CD4-positive, CD25-positive, alpha-beta regulatory T cell (primary cell): ENCODE results near the gene TSPOAP1. TPM values are rescaled to one million over a fixed set of nuclear protein-coding genes. Genes with fewer than 3 reads are reported as not detected.

Source experiments
- ATAC-seq, 2 donors: fragments of 150-1000 bp; cut with Tn5 transposase; one replicate each; pipeline ENCODE4 v1.10.0; 2021; ENCODE audit warnings: low read depth in 2 of 2, moderate number of reproducible peaks in 2 of 2, moderate library complexity in 1 of 2
- DNase-seq, 3 donors: peaks; one replicate each; pipeline versions ENCODE4 v3.0.0 to v3.0.0-alpha.2; 2012 to 2022; ENCODE audit warnings: mixed read lengths in 1 of 3
- H3K27ac ChIP-seq: one replicate; pipeline ENCODE4 v1.7.0; 2013; ENCODE audit warnings: mild to moderate bottlenecking, low read length; ENCODE audit not compliant: insufficient read depth, poor library complexity, severe bottlenecking
- H3K27me3 ChIP-seq: one replicate; pipeline ENCODE4 v1.7.0; 2013; ENCODE audit warnings: low read length; ENCODE audit not compliant: control insufficient read depth, insufficient read depth
- H3K36me3 ChIP-seq: one replicate; pipeline ENCODE4 v1.7.0; 2013; ENCODE audit warnings: mild to moderate bottlenecking, low read length, moderate library complexity; ENCODE audit not compliant: control insufficient read depth, insufficient read depth
- H3K4me1 ChIP-seq: 2 replicates; pipeline ENCODE4 v1.7.0; 2013; ENCODE audit warnings: mild to moderate bottlenecking, low read length; ENCODE audit not compliant: insufficient read depth, control insufficient read depth, poor library complexity, severe bottlenecking
- H3K4me3 ChIP-seq: one replicate; pipeline ENCODE4 v1.7.0; 2013; ENCODE audit warnings: low read depth, mild to moderate bottlenecking, low read length, moderate library complexity
- H3K9me3 ChIP-seq, 2 experiments: 1 replicate in 1 of 2; 2 replicates in 1 of 2; pipeline ENCODE4 v1.7.0; 2013; ENCODE audit warnings: low read length in 2 of 2, mild to moderate bottlenecking in 1 of 2, moderate library complexity in 1 of 2; ENCODE audit not compliant: control insufficient read depth in 2 of 2
- H3K27ac Mint-ChIP-seq, 3 donors: one replicate each; pipeline ENCODE4 v1.8.0; 2020 to 2022; ENCODE audit warnings: mild to moderate bottlenecking in 3 of 3, mixed read lengths in 3 of 3, moderate library complexity in 2 of 3
- H3K27me3 Mint-ChIP-seq: one replicate; pipeline ENCODE4 v1.8.0; 2022; ENCODE audit warnings: mild to moderate bottlenecking, mixed read lengths
- H3K36me3 Mint-ChIP-seq: one replicate; pipeline ENCODE4 v1.8.0; 2020; ENCODE audit warnings: mixed read lengths
- H3K4me1 Mint-ChIP-seq, 4 donors: one replicate each; pipeline ENCODE4 v1.8.0; 2020 to 2022; ENCODE audit warnings: mixed read lengths in 4 of 4, mild to moderate bottlenecking in 1 of 4
- H3K4me3 Mint-ChIP-seq, 4 donors: one replicate each; pipeline ENCODE4 v1.8.0; 2020 to 2022; ENCODE audit warnings: mild to moderate bottlenecking in 4 of 4, mixed read lengths in 4 of 4, moderate library complexity in 3 of 4
- H3K9me3 Mint-ChIP-seq, 7 donors: one replicate each; pipeline ENCODE4 v1.8.0; 2020 to 2022; ENCODE audit warnings: mixed read lengths in 7 of 7, mild to moderate bottlenecking in 3 of 7, moderate library complexity in 2 of 7
- polyA plus RNA-seq, 4 donors: library from polyadenylated mRNA; unstranded; fragments of 300-500 nt; fragmentation: Illumina TruSeq; gene quantifications; one replicate each; pipeline ENCODE4 v1.2.3, GENCODE V29; 2021
- total RNA-seq: library from RNA; stranded (reverse); gene quantifications from one replicate; pipeline ENCODE4 v1.2.3, GENCODE V29; 2022

TSPOAP1 gene
- total and polyA plus RNA-seq, 5 donors from 2014 or later, result 0.73 to 47.4 (median 1.0) TPM

DNA sequence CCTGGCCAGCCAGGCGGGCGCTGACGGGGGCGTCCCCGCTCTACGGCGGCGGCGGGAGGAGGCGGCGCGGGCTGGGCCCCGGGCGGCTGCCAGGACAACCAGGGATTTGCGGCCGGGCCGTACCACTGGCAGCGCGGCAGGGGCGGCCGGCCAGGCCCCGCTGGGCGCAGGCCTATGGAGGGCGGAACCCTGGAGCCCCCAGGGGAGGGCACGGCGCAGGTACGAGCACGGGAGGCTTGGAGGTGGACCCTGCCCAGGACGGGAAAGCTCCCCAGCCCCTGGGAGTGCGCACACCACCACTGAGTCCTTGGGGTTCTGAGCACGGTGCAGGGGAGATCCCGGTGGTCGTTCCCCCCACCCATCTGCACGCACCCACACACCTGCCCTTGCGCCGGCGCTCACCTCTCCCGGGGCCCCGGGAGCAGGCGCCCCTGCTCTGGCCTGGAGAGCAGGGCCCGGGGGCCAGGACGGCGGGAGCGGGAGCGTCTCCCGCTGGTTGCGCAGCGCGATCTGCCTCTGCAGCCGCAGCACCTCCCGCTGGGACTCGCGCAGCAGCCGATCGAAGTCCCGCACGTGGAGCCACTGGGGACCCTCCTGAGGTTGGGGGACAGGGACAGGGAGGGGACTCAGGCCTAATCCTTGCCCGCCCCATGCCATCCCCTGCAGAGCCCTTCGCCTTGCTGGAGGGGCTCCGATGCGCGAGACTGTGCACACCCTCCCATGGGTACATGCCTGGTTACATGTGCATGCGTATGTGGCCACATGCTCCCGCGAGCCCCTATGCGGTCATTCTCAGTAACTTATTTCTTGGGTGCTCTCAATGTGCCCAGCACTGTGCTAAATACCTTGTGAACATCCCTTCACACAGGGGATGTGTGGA is 3.9 kb downstream of the TSPOAP1 start:
- peaks cover 49% of the 10 kb centered on the region for H3K4me1 ChIP-seq
- peaks cover 10% of the 10 kb centered on the region for H3K36me3 Mint-ChIP-seq
- ATAC-seq (no peak), DNase-seq (peak in 1 of 3 donors; percentile 22)
- H3K27me3 Mint-ChIP-seq, result no peaks in the 10 kb centered on the region
- H3K4me3 ChIP-seq, result no peak overlapping the region
- peaks cover 0 to 58% (median 25%) of the 10 kb centered on the region in 4 donors for H3K4me1 Mint-ChIP-seq
- no peaks in the 10 kb centered on the region for H3K9me3 ChIP-seq
- no peak overlapping the region for H3K27ac ChIP-seq
- H3K27me3 ChIP-seq, result no peaks in the 10 kb centered on the region
- peaks cover 0 to 2% (median 0%) of the 10 kb centered on the region in 7 donors for H3K9me3 Mint-ChIP-seq
- H3K27ac Mint-ChIP-seq, result peak overlapping the region in 2 of 3 donors; percentile 32 to 86
- H3K36me3 ChIP-seq, result peaks cover 2% of the 10 kb centered on the region
- peak overlapping the region in 3 of 4 donors; percentile 24 to 81 (median 34) for H3K4me3 Mint-ChIP-seq

DNA sequence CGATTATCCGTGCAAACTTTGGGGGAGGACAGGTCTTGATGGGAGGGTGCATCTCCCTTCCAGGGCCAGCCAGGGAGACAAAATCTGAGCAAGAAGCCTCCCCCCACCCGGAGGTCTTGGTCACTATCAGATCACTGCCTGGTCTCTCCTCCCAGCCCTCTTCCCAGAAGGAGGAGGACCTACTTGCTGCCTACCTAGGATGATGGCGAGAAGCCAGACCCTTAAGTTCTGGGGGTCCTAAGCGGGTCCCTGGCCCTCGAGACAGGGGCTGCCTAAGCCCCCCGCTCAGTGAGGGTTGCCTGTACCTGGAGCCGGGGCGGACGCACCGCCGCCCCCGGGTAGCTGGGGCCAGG is 4.6 kb downstream of the TSPOAP1 start:
- H3K4me1 ChIP-seq, result peaks cover 43% of the 10 kb centered on the region
- H3K27ac ChIP-seq, result no peak overlapping the region
- H3K36me3 Mint-ChIP-seq, result peaks cover 10% of the 10 kb centered on the region
- no peak overlapping the region for H3K4me3 ChIP-seq
- ATAC-seq (no peak), DNase-seq (no peak)
- peak overlapping the region in 1 of 4 donors; percentile 29 for H3K4me3 Mint-ChIP-seq
- peaks cover 0 to 2% (median 0%) of the 10 kb centered on the region in 7 donors for H3K9me3 Mint-ChIP-seq
- H3K4me1 Mint-ChIP-seq, result peaks cover 0 to 54% (median 22%) of the 10 kb centered on the region in 4 donors
- H3K27ac Mint-ChIP-seq, result no peak overlapping the region
- H3K27me3 ChIP-seq, result no peaks in the 10 kb centered on the region
- H3K27me3 Mint-ChIP-seq, result no peaks in the 10 kb centered on the region
- no peaks in the 10 kb centered on the region for H3K9me3 ChIP-seq
- H3K36me3 ChIP-seq, result peaks cover 2% of the 10 kb centered on the region

DNA sequence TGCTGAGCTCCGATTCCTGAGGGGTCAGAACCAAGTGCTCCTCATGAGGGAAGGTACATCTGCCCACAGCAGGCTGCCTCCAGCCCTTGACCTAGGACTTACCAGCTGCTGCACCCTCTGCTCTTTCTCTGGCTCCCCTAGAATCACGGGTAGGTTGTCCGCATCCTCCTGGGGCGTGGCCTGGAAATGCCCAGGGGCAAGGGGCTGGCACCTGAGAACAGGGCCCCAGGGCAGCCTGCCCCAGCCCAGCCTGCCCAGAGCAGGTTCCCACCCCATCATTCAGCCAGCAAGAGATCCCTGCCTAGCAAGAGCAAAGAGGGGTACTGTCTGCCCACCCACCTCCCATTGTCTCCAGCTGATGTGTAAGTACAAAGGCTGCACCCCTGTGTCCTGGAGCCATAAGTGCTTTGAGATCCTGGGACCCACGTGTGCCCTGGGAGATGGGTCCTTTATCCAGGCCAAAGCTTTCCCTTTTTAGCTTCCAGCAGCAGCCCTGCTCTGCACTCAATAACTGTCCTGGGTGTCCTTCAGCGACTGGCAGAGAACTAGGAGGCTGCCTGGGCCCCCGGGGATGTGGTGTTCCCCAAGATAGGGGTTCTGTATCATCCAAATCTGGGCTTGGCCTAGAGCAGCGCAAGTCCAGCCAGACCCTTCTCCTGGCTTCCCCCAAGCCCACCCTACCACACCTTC is 5.1 kb downstream of the TSPOAP1 start:
- Histone ChIP-seq H3K36me3 (peaks cover 2% of the 10 kb centered on the region), H3K4me3 (no peak overlapping the region), H3K4me1 (peaks cover 38% of the 10 kb centered on the region), H3K9me3 (no peaks in the 10 kb centered on the region), H3K27me3 (no peaks in the 10 kb centered on the region), H3K27ac (no peak overlapping the region)
- ATAC-seq, result no peak
- no peaks in the 10 kb centered on the region for H3K27me3 Mint-ChIP-seq
- H3K36me3 Mint-ChIP-seq, result peaks cover 10% of the 10 kb centered on the region
- DNase-seq, result peak in 1 of 3 donors; percentile 12
- H3K4me1 Mint-ChIP-seq, result peaks cover 0 to 51% (median 21%) of the 10 kb centered on the region in 4 donors
- no peak overlapping the region for H3K27ac Mint-ChIP-seq
- H3K4me3 Mint-ChIP-seq, result peak overlapping the region in 1 of 4 donors; percentile 29
- H3K9me3 Mint-ChIP-seq, result peaks cover 0 to 1% (median 0%) of the 10 kb centered on the region in 7 donors

DNA sequence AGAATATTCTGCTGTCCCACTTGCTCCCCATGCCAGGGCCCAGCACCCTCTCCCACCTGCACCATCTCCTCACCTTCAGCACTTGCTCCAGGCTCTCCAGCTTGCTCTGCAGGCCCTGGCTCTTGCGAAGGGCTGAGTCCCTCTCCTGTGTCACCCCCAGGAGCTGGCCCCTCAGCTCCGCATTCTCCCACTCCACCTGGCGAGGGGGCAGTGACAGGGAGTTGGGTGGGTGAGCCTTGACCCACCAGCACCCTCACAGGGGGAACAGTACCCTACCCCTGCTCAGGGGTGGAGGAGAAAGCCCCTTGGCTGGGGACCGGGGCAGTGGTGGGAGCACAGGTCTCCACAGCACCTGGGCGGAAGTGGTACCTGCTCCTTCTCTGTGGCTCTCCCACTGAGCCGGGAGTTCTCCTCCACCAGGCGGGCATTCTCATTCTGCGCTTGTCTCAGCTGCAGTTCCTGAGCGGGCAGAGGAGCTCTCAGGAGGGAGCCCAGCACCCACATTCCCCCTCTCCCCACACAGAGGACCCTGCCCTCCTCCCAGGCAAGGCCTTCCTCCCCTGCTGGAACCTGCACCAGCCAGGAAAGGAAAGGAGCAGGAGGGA is 5.9 kb downstream of the TSPOAP1 start:
- H3K9me3 ChIP-seq, result no peaks in the 10 kb centered on the region
- Mint-ChIP-seq H3K36me3 (peaks cover 10% of the 10 kb centered on the region), H3K27me3 (no peaks in the 10 kb centered on the region), H3K4me1 (peaks cover under 1 to 51% (median 20%) of the 10 kb centered on the region in 4 donors), H3K9me3 (peaks cover 0 to 1% (median 0%) of the 10 kb centered on the region in 7 donors), H3K27ac (no peak overlapping the region), H3K4me3 (no peak overlapping the region)
- H3K27me3 ChIP-seq, result no peaks in the 10 kb centered on the region
- no peak overlapping the region for H3K4me3 ChIP-seq
- ATAC-seq, result no peak
- H3K36me3 ChIP-seq, result peaks cover 2% of the 10 kb centered on the region
- H3K4me1 ChIP-seq, result peaks cover 36% of the 10 kb centered on the region
- H3K27ac ChIP-seq, result no peak overlapping the region
- DNase-seq, result no peak

DNA sequence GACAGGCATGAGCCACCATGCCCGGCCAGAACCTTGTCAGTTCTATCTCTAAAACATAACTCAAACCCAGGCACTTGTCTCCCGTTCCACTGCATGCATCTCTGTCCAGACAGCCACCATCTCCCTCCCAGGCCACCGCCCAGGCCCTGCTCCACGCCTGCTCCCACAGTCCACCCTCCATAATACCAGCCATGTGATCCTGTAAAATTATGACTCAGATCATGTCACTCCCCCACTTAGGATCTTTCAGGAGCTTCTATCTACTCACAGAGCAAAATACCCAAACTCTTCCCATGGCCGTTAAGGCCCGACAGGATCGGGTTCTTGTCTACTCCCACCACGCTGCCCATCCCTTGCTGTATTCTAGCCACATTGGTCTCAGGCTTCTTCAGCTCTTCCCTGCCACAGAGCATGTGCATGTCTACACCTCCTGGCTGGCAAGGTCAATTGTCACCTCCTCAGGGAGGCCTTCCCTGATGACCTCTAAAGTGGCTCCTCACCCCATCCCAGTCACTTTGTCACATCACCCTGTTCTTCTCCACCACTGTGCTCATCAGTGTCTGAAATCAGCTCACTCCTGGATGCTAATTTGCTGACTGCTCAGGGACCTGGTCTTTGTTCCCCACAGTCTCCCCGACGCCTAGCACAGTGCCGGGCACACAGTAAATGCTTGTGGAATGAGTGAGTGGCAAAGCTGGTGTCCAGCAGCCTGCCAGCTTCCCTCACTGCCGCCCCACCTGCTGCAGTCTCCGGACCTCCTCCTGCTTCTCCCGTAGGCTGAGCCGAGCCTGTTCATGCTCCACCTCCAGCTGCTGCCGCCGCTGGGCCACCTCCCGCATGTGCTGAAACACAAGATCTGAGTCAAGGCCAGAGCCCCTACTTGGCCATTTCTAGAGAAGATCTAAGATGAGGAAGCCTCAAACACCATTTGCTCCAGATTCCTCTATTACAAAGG is 6.7 kb downstream of the TSPOAP1 start:
- H3K4me3 Mint-ChIP-seq, result peak overlapping the region in 1 of 4 donors; percentile 33
- DNase-seq, result no peak
- peak overlapping the region; percentile 76 to 97 (median 82) for H3K27ac Mint-ChIP-seq
- H3K4me1 ChIP-seq, result peaks cover 36% of the 10 kb centered on the region
- H3K36me3 ChIP-seq, result peaks cover 2% of the 10 kb centered on the region
- no peak overlapping the region for H3K27ac ChIP-seq
- H3K27me3 Mint-ChIP-seq, result no peaks in the 10 kb centered on the region
- peaks cover 10% of the 10 kb centered on the region for H3K36me3 Mint-ChIP-seq
- peaks cover 7 to 52% (median 22%) of the 10 kb centered on the region in 4 donors for H3K4me1 Mint-ChIP-seq
- no peaks in the 10 kb centered on the region for H3K27me3 ChIP-seq
- H3K9me3 ChIP-seq, result no peaks in the 10 kb centered on the region
- H3K4me3 ChIP-seq, result no peak overlapping the region
- H3K9me3 Mint-ChIP-seq, result no peaks in the 10 kb centered on the region
- ATAC-seq, result no peak

DNA sequence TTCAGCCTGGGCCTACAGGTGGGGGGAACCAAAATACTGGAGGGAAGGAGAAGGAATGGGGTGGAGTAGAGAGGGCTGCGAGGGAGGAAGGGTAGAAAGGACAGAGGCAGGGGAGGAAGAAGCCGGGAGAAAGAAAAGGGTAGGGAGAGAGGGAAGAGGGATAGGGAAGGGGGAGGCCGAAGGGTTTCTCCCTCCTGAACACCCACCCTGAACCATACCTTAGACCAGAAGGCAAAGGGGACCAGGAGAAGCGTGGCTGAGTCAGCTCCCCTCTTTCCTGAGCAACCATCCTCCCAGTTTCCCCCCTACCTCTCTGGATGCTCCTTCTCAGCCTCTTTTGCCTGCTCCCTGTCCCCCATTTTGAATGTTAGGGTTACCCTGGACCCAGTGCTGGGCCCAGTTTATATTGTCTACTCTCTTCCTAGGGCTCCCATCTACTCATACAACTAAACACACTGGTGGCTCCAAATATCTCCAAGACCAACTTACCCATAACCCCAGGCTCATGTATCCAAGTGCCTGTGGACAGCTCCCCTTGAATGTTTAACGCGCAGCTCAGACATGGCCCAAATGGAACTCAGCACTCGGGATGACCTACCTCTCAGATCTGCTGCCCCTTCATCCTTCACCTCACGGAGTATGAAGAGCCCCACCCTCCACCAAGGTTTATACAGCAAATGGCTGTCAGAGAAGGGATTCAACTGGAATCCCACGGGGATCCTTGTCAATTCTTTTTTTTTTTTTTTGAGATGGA is 7.8 kb downstream of the TSPOAP1 start:
- no peaks in the 10 kb centered on the region for H3K9me3 Mint-ChIP-seq
- Histone ChIP-seq H3K4me3 (no peak overlapping the region), H3K27me3 (no peaks in the 10 kb centered on the region), H3K27ac (no peak overlapping the region), H3K4me1 (peaks cover 26% of the 10 kb centered on the region), H3K36me3 (peaks cover 2% of the 10 kb centered on the region), H3K9me3 (no peaks in the 10 kb centered on the region)
- no peak overlapping the region for H3K4me3 Mint-ChIP-seq
- peaks cover 7 to 42% (median 17%) of the 10 kb centered on the region in 4 donors for H3K4me1 Mint-ChIP-seq
- H3K27me3 Mint-ChIP-seq, result no peaks in the 10 kb centered on the region
- H3K36me3 Mint-ChIP-seq, result peaks cover 10% of the 10 kb centered on the region
- H3K27ac Mint-ChIP-seq, result peak overlapping the region; percentile 9 to 76 (median 12)
- peak in 1 of 3 donors; percentile 0 for DNase-seq
- ATAC-seq, result no peak
